ENCODE measurements around the gene ZMYND8. TPM values are rescaled to one million over a fixed set of nuclear protein-coding genes. Genes with fewer than 3 reads are reported as not detected.

ZMYND8 gene
- total RNA-seq, 1 experiment from 2014 or later: 11.6 TPM

DNA sequence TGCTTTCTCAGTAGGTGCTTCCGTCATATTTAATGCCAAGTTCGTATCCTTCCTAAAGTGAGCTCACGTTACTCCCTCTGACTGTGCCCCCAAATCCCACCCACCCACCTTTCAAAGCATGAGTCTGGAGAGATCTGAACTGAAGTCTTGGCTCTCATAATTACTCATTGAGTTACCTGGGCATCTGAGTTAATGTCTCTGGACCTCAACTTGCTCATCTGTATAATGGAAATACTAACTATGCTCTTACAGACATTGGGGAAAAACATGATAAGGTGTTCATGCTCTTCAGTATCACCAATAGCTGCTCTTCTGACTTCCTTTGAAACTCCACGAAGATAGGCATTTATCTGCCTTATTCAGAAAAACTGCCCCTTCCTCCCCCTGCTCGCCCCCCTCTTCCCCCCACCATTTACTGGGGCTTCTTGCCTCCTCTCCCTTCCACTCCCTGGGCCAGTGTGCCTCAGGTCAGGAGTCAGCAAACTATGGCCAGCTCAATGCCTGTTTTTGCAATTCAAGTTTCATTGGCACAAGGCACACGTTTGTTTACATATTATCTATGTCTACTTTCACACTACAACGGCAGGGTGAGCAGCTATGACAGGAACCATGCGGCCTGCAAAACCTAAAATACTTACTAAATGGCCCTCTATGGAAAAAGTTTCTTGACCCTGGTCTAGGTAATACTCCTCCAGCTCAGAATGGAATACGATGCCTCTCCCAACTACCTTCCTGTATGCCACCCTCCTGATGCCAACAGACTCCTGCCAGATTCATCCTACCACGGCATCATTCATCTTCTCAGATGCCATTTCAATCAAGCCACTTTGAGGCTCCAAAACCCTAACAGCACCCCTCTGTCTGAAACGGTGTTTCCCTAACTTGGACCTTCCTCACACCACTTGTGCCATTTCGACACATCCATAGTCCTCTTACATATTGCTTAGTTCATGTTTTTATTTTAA, 138.7 kb downstream of the ZMYND8 start:
- POLR2A ChIA-PET (ENCODE audit: unreplicated experiment): no interaction called here
- H3K36me3 ChIP-seq (ENCODE audit: low read depth, low read length): peaks cover 11% of the 10 kb centered on the region; the same call in 1 of the 2 replicates
- H3K4me1 ChIP-seq (ENCODE audit: insufficient read depth, low read length): no peaks in the 10 kb centered on the region
- H3K9me2 ChIP-seq (replicated peaks; ENCODE audit: low read length): no peaks in the 10 kb centered on the region
- no peaks in the 10 kb centered on the region for H3K27me3 ChIP-seq (ENCODE audit: low read length)
- CTCF ChIA-PET: no interaction called here
- H3K27ac ChIP-seq (ENCODE audit: low read length): no peak overlapping the region
- BruUV-seq (replicated peaks): no TSS peak
- no peak overlapping the region for H3K9ac ChIP-seq (ENCODE audit: low read length)
- no peaks in the 10 kb centered on the region for H3K79me2 ChIP-seq (ENCODE audit: low read length)
- H3K4me2 ChIP-seq (ENCODE audit: low read length): no peak overlapping the region
- no peak overlapping the region for H2AFZ ChIP-seq (ENCODE audit: low read length)
- DNase-seq (no peak), ATAC-seq (no peak)
- H3F3A ChIP-seq (ENCODE audit: low read length, unreplicated experiment): no peaks in the 10 kb centered on the region
- H3K4me3 ChIP-seq (ENCODE audit: low read length): no peak overlapping the region
- TF ChIP-seq EZH2 (IDR thresholded peaks at IDR 0.05; ENCODE audit: low read length, unreplicated experiment) (no peak), EZH2phosphoT487 (IDR thresholded peaks at IDR 0.05; ENCODE audit: borderline replicate concordance, low read length) (no peak)
- TF ChIP-seq, protein P1, sequence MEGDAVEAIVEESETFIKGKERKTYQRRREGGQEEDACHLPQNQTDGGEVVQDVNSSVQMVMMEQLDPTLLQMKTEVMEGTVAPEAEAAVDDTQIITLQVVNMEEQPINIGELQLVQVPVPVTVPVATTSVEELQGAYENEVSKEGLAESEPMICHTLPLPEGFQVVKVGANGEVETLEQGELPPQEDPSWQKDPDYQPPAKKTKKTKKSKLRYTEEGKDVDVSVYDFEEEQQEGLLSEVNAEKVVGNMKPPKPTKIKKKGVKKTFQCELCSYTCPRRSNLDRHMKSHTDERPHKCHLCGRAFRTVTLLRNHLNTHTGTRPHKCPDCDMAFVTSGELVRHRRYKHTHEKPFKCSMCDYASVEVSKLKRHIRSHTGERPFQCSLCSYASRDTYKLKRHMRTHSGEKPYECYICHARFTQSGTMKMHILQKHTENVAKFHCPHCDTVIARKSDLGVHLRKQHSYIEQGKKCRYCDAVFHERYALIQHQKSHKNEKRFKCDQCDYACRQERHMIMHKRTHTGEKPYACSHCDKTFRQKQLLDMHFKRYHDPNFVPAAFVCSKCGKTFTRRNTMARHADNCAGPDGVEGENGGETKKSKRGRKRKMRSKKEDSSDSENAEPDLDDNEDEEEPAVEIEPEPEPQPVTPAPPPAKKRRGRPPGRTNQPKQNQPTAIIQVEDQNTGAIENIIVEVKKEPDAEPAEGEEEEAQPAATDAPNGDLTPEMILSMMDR (conservative IDR thresholded peaks at IDR 0.05; ENCODE audit: low read depth, low read length): no peak
- no peaks in the 10 kb centered on the region for H3K9me3 ChIP-seq (ENCODE audit: low read length)
- intact Hi-C loops (cut with micrococcal nuclease): no loop called here
- no peaks in the 10 kb centered on the region for H4K20me1 ChIP-seq (ENCODE audit: low read length)

DNA sequence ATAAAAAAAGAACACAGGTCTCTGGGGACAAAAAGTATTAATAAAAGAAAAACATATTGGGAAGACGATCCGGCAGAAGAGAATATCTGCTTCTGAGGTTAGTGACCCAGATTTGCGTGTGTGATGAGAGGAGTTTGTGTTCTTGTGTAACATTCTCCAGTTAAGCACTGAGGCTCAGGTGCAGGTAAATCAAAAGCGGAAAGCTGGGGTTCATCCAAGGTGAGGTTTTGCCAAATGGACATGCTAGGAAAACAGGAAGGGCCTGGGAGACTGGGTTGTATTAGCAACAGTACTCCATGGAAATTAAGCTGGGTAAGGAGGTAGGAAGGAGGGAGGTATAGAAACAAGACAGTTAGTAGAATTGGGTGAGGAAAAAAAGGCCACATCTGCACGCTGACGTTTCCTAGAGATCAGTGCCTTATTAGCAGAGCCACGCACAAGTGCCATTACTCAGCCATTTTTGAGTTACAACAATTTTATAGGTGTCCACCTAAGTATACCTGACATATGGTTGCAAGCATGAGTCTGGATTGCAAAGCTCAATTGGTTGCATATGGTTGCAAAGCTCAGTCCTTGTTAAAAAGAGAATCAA, 139.6 kb downstream of the ZMYND8 start:
- TF ChIP-seq EZH2phosphoT487 (IDR thresholded peaks at IDR 0.05; ENCODE audit: borderline replicate concordance, low read length) (no peak), EZH2 (IDR thresholded peaks at IDR 0.05; ENCODE audit: low read length, unreplicated experiment) (no peak)
- TF ChIP-seq, protein P1 (conservative IDR thresholded peaks at IDR 0.05; ENCODE audit: low read depth, low read length): no peak

More for the DNA sequence above, 139.6 kb downstream of the ZMYND8 start:
- no TSS peak for BruUV-seq (replicated peaks)
- no peaks in the 10 kb centered on the region for H4K20me1 ChIP-seq (ENCODE audit: low read length)
- no peak for ATAC-seq
- no peaks in the 10 kb centered on the region for H3K79me2 ChIP-seq (ENCODE audit: low read length)
- H3K36me3 ChIP-seq (ENCODE audit: low read depth, low read length): peaks cover 19% of the 10 kb centered on the region; the same call in 1 of the 2 replicates
- H3K4me3 ChIP-seq (ENCODE audit: low read length): no peak overlapping the region
- DNase-seq: no peak
- H3K9me2 ChIP-seq (replicated peaks; ENCODE audit: low read length): no peaks in the 10 kb centered on the region
- no peak overlapping the region for H3K27ac ChIP-seq (ENCODE audit: low read length)
- no peaks in the 10 kb centered on the region for H3F3A ChIP-seq (ENCODE audit: low read length, unreplicated experiment)
- H3K4me2 ChIP-seq (ENCODE audit: low read length): no peak overlapping the region
- no peaks in the 10 kb centered on the region for H3K9me3 ChIP-seq (ENCODE audit: low read length)
- no peaks in the 10 kb centered on the region for H3K27me3 ChIP-seq (ENCODE audit: low read length)
- H3K9ac ChIP-seq (ENCODE audit: low read length): no peak overlapping the region
- CTCF ChIA-PET: no interaction called here
- POLR2A ChIA-PET (ENCODE audit: unreplicated experiment): no interaction called here
- H2AFZ ChIP-seq (ENCODE audit: low read length): no peak overlapping the region
- no peaks in the 10 kb centered on the region for H3K4me1 ChIP-seq (ENCODE audit: insufficient read depth, low read length)
- intact Hi-C loops (cut with micrococcal nuclease): no loop called here
